ENCODE measurements around the gene WWTR1. TPM values are rescaled to one million over a fixed set of nuclear protein-coding genes. Genes with fewer than 3 reads are reported as not detected.

The WWTR1 gene
- total RNA-seq, 2 experiments from 2014 or later: 0.40 to 0.63 TPM

GRCh38 chr3:149686996-149687395 is 29.2 kb upstream of the WWTR1 start:
- ChIA-PET CTCF (interaction anchor here (1.6 kb wide), 1 partner anchor 15 kb away, joined by 4 read pairs; no protein-coding TSS in a partner anchor), POLR2A (no interaction called here)
- no peak for TF ChIP-seq CTCF (IDR thresholded peaks at IDR 0.05)
- no peak for ATAC-seq
- Mint-ChIP-seq H3K27me3 (peaks cover 7% of the 10 kb centered on the region), H3K36me3 (ENCODE audit: low read depth) (no peaks in the 10 kb centered on the region), H3K4me3 (no peak overlapping the region), H3K9me3 (peaks cover 7% of the 10 kb centered on the region), H3K4me1 (ENCODE audit: low read depth) (no peaks in the 10 kb centered on the region), H3K27ac (no peak overlapping the region)
- intact Hi-C loops (cut with micrococcal nuclease): no loop called here
- no peak for DNase-seq

- no peak for TF ChIP-seq CTCF (IDR thresholded peaks at IDR 0.05)
- H3K36me3 Mint-ChIP-seq (ENCODE audit: low read depth): no peaks in the 10 kb centered on the region
- H3K4me1 Mint-ChIP-seq (ENCODE audit: low read depth): no peaks in the 10 kb centered on the region
- no peaks in the 10 kb centered on the region for H3K27me3 Mint-ChIP-seq
- ChIA-PET CTCF (no interaction called here), POLR2A (no interaction called here)
- no peak overlapping the region for H3K4me3 Mint-ChIP-seq
- H3K9me3 Mint-ChIP-seq: no peaks in the 10 kb centered on the region
- intact Hi-C loops (cut with micrococcal nuclease): no loop called here
- no peak overlapping the region for H3K27ac Mint-ChIP-seq
- no peak for DNase-seq
- ATAC-seq: no peak
These were observed 20.6 kb upstream of the WWTR1 start for GRCh38 chr3:149678351-149678950.

- DNase-seq: no peak
- POLR2A ChIA-PET: no interaction called here
- Mint-ChIP-seq H3K27me3 (peaks cover 7% of the 10 kb centered on the region), H3K36me3 (ENCODE audit: low read depth) (no peaks in the 10 kb centered on the region), H3K4me1 (ENCODE audit: low read depth) (no peaks in the 10 kb centered on the region), H3K9me3 (no peaks in the 10 kb centered on the region), H3K4me3 (no peak overlapping the region), H3K27ac (no peak overlapping the region)
- ATAC-seq: no peak
- no peak for TF ChIP-seq CTCF (IDR thresholded peaks at IDR 0.05)
- CTCF ChIA-PET: no interaction called here
- intact Hi-C loops (cut with micrococcal nuclease): no loop called here
These were observed 15.6 kb upstream of the WWTR1 start for GRCh38 chr3:149673393-149673792.

GRCh38 chr3:149670742-149671492 is 13.1 kb upstream of the WWTR1 start:
- DNase-seq: no peak
- H3K4me1 Mint-ChIP-seq (ENCODE audit: low read depth): no peaks in the 10 kb centered on the region
- no peak overlapping the region for H3K4me3 Mint-ChIP-seq
- no peaks in the 10 kb centered on the region for H3K9me3 Mint-ChIP-seq
- ATAC-seq: no peak
- no peak for TF ChIP-seq CTCF (IDR thresholded peaks at IDR 0.05)
- no peak overlapping the region for H3K27ac Mint-ChIP-seq
- POLR2A ChIA-PET: interaction anchor here (1.1 kb wide), 1 partner anchor 12 kb away, joined by 3 read pairs; no protein-coding TSS in a partner anchor
- H3K27me3 Mint-ChIP-seq: peaks cover 9% of the 10 kb centered on the region
- intact Hi-C loops (cut with micrococcal nuclease): no loop called here
- H3K36me3 Mint-ChIP-seq (ENCODE audit: low read depth): no peaks in the 10 kb centered on the region
- CTCF ChIA-PET: no interaction called here

- ChIA-PET POLR2A (no interaction called here), CTCF (no interaction called here)
- DNase-seq (no peak), ATAC-seq (no peak)
- intact Hi-C loops (cut with micrococcal nuclease): no loop called here
- Mint-ChIP-seq H3K4me3 (no peak overlapping the region), H3K9me3 (no peaks in the 10 kb centered on the region), H3K4me1 (ENCODE audit: low read depth) (no peaks in the 10 kb centered on the region), H3K27me3 (peaks cover 12% of the 10 kb centered on the region), H3K27ac (no peak overlapping the region), H3K36me3 (ENCODE audit: low read depth) (no peaks in the 10 kb centered on the region)
- TF ChIP-seq CTCF (IDR thresholded peaks at IDR 0.05): no peak
These were observed 9.8 kb upstream of the WWTR1 start for GRCh38 chr3:149667576-149667975.

Data from activated CD8-positive, alpha-beta T cell treated with anti-CD3 and anti-CD28 coated beads for 36 hours (primary cell).